WTC11 (cell line): Measurements from ENCODE around the gene CETP. TPM values are rescaled to one million over a fixed set of nuclear protein-coding genes. Genes with fewer than 3 reads are reported as not detected.
A peak's percentile ranks its signal among the peaks of the same experiment; 100 is the strongest.

Source experiments
- ATAC-seq: fragments of 200-7000 bp; cut with Tn5 transposase; 2 replicates; pipeline ENCODE4 v1.10.0; 2021; ENCODE audit warnings: mild to moderate bottlenecking, moderate library complexity
- CTCF ChIA-PET: fragments of 300-600 bp; sonication (Branson Sonifier 250); formaldehyde crosslinking; loops from one replicate; lab custom pipeline; 2021; ENCODE audit warnings: antibody characterized with exemption; lab: Charles Lee
- POLR2A ChIA-PET: fragments of 350-600 bp; sonication (Branson Sonifier 250); formaldehyde crosslinking; loops from one replicate; lab custom pipeline; 2021; ENCODE audit warnings: antibody characterized with exemption; lab: Charles Lee
- DNase-seq: peaks from one replicate; pipeline ENCODE4 v3.0.0; 2021; ENCODE audit warnings: low spot score
- H3K27ac Mint-ChIP-seq: 2 replicates; pipeline ENCODE4 v1.8.0; 2021; ENCODE audit warnings: mixed read lengths
- H3K27me3 Mint-ChIP-seq: 2 replicates; pipeline ENCODE4 v1.8.0; 2021; ENCODE audit warnings: low read depth, mild to moderate bottlenecking, moderate library complexity, mixed read lengths
- H3K36me3 Mint-ChIP-seq: 2 replicates; pipeline ENCODE4 v1.8.0; 2021; ENCODE audit warnings: mixed read lengths
- H3K4me1 Mint-ChIP-seq: 2 replicates; pipeline ENCODE4 v1.8.0; 2022; ENCODE audit warnings: mixed read lengths
- H3K4me3 Mint-ChIP-seq: 2 replicates; pipeline ENCODE4 v1.8.0; 2021; ENCODE audit warnings: mild to moderate bottlenecking, moderate library complexity, mixed read lengths
- H3K9me3 Mint-ChIP-seq: 2 replicates; pipeline ENCODE4 v1.8.0; 2021; ENCODE audit warnings: mixed read lengths
- CBFB ChIP-seq: sonication (generic); formaldehyde crosslinking; IDR thresholded peaks from 2 replicates; pipeline ENCODE4 v1.8.1; 2022; ENCODE audit warnings: mild to moderate bottlenecking, low read depth, missing genetic modification reagents
- CDX4 ChIP-seq: fragments of 250-450 bp; sonication (Bioruptor Pico); IDR thresholded peaks from 2 replicates; pipeline ENCODE4 v1.9.0; 2021; ENCODE audit warnings: moderate library complexity, mild to moderate bottlenecking, inconsistent platforms, borderline replicate concordance
- CREB1 ChIP-seq: sonication (generic); formaldehyde crosslinking; IDR thresholded peaks from 2 replicates; pipeline ENCODE4 v1.8.0; 2023; ENCODE audit warnings: mild to moderate bottlenecking, missing genetic modification reagents
- CREM ChIP-seq: sonication (generic); formaldehyde crosslinking; IDR thresholded peaks from 2 replicates; pipeline ENCODE4 v1.8.1; 2022; ENCODE audit warnings: mild to moderate bottlenecking, missing genetic modification reagents, moderate library complexity
- E2F1 ChIP-seq: sonication (generic); formaldehyde crosslinking; IDR thresholded peaks from 2 replicates; pipeline ENCODE4 v1.8.0; 2022; ENCODE audit warnings: mild to moderate bottlenecking, missing genetic modification reagents
- JAZF1 ChIP-seq: fragments of 250-450 bp; sonication (Bioruptor Pico); IDR thresholded peaks from 2 replicates; pipeline ENCODE4 v1.9.0; 2021; ENCODE audit warnings: moderate library complexity, mild to moderate bottlenecking, inconsistent platforms
- MYBL2 ChIP-seq: sonication (generic); formaldehyde crosslinking; IDR thresholded peaks from 2 replicates; pipeline ENCODE4 v1.8.1; 2023; ENCODE audit warnings: mild to moderate bottlenecking, moderate library complexity, missing genetic modification reagents
- NFYB ChIP-seq: sonication (generic); formaldehyde crosslinking; conservative IDR thresholded peaks from 2 replicates; pipeline ENCODE4 v1.8.0; 2022; ENCODE audit warnings: low read depth, missing genetic modification reagents
- OVOL2 ChIP-seq: fragments of 250-450 bp; sonication (Bioruptor Pico); IDR thresholded peaks from 2 replicates; pipeline ENCODE4 v1.9.0; 2021; ENCODE audit warnings: mild to moderate bottlenecking, borderline replicate concordance
- PREB ChIP-seq: sonication (generic); formaldehyde crosslinking; IDR thresholded peaks from 2 replicates; pipeline ENCODE4 v1.8.1; 2022; ENCODE audit warnings: mild to moderate bottlenecking, missing genetic modification reagents, moderate library complexity, borderline replicate concordance
- RELA ChIP-seq: sonication (generic); formaldehyde crosslinking; IDR thresholded peaks from 2 replicates; pipeline ENCODE4 v1.8.1; 2022; ENCODE audit warnings: missing genetic modification reagents, mild to moderate bottlenecking, borderline replicate concordance
- RORB ChIP-seq: fragments of 250-450 bp; sonication (Bioruptor Pico); IDR thresholded peaks from 2 replicates; pipeline ENCODE4 v1.9.0; 2021; ENCODE audit warnings: mild to moderate bottlenecking
- ZNF138 ChIP-seq: sonication (generic); formaldehyde crosslinking; conservative IDR thresholded peaks from 2 replicates; pipeline ENCODE4 v1.8.1; 2022; ENCODE audit warnings: mild to moderate bottlenecking, moderate library complexity, missing genetic modification reagents
- ZNF532 ChIP-seq: fragments of 250-450 bp; sonication (Bioruptor Pico); IDR thresholded peaks from 2 replicates; pipeline ENCODE4 v1.9.0; 2021; ENCODE audit warnings: mild to moderate bottlenecking, borderline replicate concordance
- ZNF671 ChIP-seq: fragments of 250-450 bp; sonication (Bioruptor Pico); IDR thresholded peaks from 2 replicates; pipeline ENCODE4 v1.8.0; 2021; ENCODE audit warnings: mild to moderate bottlenecking
- total RNA-seq: library from RNA; stranded (reverse); gene quantifications from 3 replicates; pipeline ENCODE4 v1.2.3, GENCODE V29; 2021
- TF ChIP-seq, protein P1 (sequence below): fragments of 250-450 bp; sonication (Bioruptor Pico); IDR thresholded peaks from 2 replicates; pipeline ENCODE4 v2.1.2; 2022; ENCODE audit warnings: mild to moderate bottlenecking, moderate library complexity
- TF ChIP-seq, protein P2 (sequence below): sonication (generic); formaldehyde crosslinking; conservative IDR thresholded peaks from 2 replicates; pipeline ENCODE4 v1.8.1; 2022; ENCODE audit warnings: mild to moderate bottlenecking, missing genetic modification reagents
- TF ChIP-seq, protein P3 (sequence below): sonication (generic); formaldehyde crosslinking; IDR thresholded peaks from 2 replicates; pipeline ENCODE4 v1.8.1; 2022; ENCODE audit warnings: low read depth, mild to moderate bottlenecking, moderate library complexity, missing genetic modification reagents, borderline replicate concordance
- TF ChIP-seq, protein P4 (sequence below): sonication (generic); formaldehyde crosslinking; IDR thresholded peaks from 2 replicates; pipeline ENCODE4 v1.8.1; 2022; ENCODE audit warnings: mild to moderate bottlenecking, moderate library complexity, missing genetic modification reagents

The CETP gene
- total RNA-seq, 1 experiment from 2014 or later, result not detected

DNA sequence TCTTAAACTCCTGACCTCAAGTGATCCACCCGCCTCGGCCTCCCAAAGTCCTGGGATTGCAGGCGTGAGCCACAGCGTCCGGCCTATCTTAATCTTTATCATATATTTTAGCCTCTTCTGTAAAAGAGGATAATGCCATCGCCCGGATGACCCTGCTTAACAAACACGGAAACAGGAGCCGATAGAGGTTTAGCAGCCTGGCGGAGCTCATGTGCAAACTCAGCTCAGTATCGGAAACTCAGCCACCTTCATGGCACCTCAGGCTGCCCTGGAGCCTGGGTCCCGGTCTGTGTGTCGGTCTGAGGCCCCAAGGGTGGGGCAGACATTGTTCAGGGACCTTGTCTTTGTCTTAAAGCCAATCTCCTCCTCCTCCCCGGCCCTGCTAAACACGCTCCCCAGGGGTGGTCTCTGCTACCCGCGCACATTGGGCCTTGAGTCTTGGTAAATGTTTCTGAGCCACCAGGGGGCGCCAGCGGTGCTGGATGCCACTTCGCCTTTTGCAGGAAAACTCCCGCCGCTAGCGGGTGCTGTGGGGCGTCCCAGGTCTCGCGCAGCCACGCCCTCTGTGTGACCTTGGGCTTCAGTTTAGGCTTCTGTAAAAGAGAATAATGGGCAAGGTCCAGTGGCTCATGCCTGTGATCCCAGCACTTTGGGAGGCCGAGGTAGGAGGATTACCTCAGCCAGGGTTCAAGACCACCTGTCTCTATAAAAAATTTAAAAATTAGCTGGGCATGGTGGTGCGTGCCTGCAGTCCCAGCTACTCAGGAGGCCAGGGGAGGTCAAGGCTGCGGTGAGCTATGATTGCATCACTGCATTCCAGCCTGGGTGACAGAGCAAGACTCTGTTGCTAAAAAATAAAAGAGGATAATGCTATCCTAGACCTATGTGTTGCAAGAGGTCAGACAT is 2.7 kb downstream of the CETP start (continued):
- TF ChIP-seq ZNF532 (no peak), PREB (CRISPR knock-in tag) (no peak), ZNF671 (CRISPR knock-in tag) (no peak), RELA (CRISPR knock-in tag) (no peak), JAZF1 (no peak), RORB (CRISPR knock-in tag) (no peak), CDX4 (CRISPR knock-in tag) (no peak), CREB1 (CRISPR knock-in tag) (no peak), E2F1 (CRISPR knock-in tag) (no peak), CREM (0 out of 2 replicates have a peak, but pooled peaks have one; percentile 37), CBFB (CRISPR knock-in tag) (no peak)
- TF ChIP-seq, protein P1, sequence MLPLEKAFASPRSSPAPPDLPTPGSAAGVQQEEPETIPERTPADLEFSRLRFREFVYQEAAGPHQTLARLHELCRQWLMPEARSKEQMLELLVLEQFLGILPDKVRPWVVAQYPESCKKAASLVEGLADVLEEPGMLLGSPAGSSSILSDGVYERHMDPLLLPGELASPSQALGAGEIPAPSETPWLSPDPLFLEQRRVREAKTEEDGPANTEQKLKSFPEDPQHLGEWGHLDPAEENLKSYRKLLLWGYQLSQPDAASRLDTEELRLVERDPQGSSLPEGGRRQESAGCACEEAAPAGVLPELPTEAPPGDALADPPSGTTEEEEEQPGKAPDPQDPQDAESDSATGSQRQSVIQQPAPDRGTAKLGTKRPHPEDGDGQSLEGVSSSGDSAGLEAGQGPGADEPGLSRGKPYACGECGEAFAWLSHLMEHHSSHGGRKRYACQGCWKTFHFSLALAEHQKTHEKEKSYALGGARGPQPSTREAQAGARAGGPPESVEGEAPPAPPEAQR, result no peak
- TF ChIP-seq, protein P2, sequence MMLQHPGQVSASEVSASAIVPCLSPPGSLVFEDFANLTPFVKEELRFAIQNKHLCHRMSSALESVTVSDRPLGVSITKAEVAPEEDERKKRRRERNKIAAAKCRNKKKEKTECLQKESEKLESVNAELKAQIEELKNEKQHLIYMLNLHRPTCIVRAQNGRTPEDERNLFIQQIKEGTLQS (CRISPR knock-in tag), result no peak

DNA sequence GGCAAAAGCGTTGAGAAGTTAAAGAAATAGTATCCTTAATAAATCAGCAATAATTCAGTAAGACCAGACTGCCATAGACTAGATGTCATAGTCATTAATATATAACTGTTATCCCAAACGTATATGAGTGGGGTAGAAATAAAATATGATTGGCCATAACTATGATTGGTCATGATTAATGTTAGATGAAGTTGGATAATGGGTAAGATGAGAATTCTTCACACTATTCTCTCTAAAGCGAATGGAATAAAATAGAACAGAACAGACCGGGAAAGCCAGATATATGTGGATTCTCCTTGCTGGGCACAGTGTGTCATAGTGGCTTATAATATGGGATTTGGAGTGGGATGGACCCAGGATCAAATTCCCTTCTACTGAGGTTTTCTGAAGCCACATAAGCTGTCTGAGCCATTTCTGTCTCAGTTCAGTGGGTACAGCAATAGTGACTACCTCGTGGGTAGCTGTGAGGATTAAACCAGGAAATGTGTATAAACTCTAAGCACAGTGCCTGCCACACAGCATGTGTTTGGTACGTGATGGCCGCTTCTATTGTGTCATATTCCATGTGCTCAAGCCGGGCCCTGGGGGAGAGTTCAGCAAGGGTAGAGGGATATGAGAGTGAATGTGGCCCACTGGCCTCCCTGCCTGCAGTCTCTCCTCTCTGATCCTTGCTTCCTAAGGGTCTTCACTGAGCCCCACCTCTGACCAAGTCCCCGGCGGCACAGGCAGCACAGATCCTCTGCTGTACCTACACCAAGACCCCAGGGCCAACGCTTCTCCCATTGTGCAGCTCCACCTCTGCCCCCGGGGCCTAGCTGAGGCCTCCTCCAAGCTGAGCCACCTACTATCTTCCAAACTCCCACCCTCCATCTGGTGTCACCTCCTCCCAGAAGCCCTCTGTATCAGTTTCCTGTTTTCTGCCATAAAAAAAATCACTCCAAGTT is 3.7 kb downstream of the CETP start:
- no peak for DNase-seq
- ATAC-seq, result no peak
- no peaks in the 10 kb centered on the region for H3K36me3 Mint-ChIP-seq
- POLR2A ChIA-PET, result no interaction called here
- no peaks in the 10 kb centered on the region for H3K27me3 Mint-ChIP-seq
- H3K4me3 Mint-ChIP-seq, result no peak overlapping the region
- H3K9me3 Mint-ChIP-seq, result peaks cover 4% of the 10 kb centered on the region; the same call in 1 of the 2 replicates
- CTCF ChIA-PET, result interaction anchor here (0.6 to 3.7 kb wide), 22 partner anchors 11 to 418 kb away, joined by 3 to 71 read pairs (median 5); partner anchors contain the start of genes CPNE2, HERPUD1 and NLRC5
- H3K27ac Mint-ChIP-seq, result no peak overlapping the region
- H3K4me1 Mint-ChIP-seq, result peaks cover 7% of the 10 kb centered on the region
- TF ChIP-seq, protein P3, sequence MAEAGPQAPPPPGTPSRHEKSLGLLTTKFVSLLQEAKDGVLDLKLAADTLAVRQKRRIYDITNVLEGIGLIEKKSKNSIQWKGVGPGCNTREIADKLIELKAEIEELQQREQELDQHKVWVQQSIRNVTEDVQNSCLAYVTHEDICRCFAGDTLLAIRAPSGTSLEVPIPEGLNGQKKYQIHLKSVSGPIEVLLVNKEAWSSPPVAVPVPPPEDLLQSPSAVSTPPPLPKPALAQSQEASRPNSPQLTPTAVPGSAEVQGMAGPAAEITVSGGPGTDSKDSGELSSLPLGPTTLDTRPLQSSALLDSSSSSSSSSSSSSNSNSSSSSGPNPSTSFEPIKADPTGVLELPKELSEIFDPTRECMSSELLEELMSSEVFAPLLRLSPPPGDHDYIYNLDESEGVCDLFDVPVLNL (CRISPR knock-in tag), result no peak
- TF ChIP-seq OVOL2 (CRISPR knock-in tag) (no peak), MYBL2 (no peak), NFYB (CRISPR knock-in tag) (no peak), ZNF138 (CRISPR knock-in tag) (no peak)
- TF ChIP-seq, protein P4, sequence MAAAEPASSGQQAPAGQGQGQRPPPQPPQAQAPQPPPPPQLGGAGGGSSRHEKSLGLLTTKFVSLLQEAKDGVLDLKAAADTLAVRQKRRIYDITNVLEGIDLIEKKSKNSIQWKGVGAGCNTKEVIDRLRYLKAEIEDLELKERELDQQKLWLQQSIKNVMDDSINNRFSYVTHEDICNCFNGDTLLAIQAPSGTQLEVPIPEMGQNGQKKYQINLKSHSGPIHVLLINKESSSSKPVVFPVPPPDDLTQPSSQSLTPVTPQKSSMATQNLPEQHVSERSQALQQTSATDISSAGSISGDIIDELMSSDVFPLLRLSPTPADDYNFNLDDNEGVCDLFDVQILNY, result no peak
